ENCODE data around the gene OVCH1.
"Not testable (repeated sequence)": the region's sequence is repeated elsewhere in the genome, so short reads cannot be mapped to it uniquely, and the experiment has no call there.

The OVCH1 gene

GRCh38 chr12:29499235-29499634 lies 1.7 kb upstream of the OVCH1 start:
- DNase-seq: no peak

GRCh38 chr12:29492891-29493290 lies 4.6 kb downstream of the OVCH1 start:
- DNase-seq: no peak

GRCh38 chr12:29486972-29487371 lies 10.5 kb downstream of the OVCH1 start:
- no peak for DNase-seq

GRCh38 chr12:29463198-29463597 lies 34.3 kb downstream of the OVCH1 start:
- no peak for DNase-seq

GRCh38 chr12:29460082-29460481 lies 37.4 kb downstream of the OVCH1 start:
- DNase-seq: no peak

GRCh38 chr12:29455087-29455486 lies 42.4 kb downstream of the OVCH1 start:
- DNase-seq: no peak

- DNase-seq: no peak
These were observed 45.6 kb downstream of the OVCH1 start for GRCh38 chr12:29451888-29452287.

- DNase-seq: no peak
These were observed 49.3 kb downstream of the OVCH1 start for GRCh38 chr12:29448157-29448556.

GRCh38 chr12:29447285-29447975 lies 50.1 kb downstream of the OVCH1 start:
- no peak for DNase-seq

GRCh38 chr12:29439506-29439905 lies 58.0 kb downstream of the OVCH1 start:
- DNase-seq: no peak

- no peak for DNase-seq
These were observed 58.6 kb downstream of the OVCH1 start for GRCh38 chr12:29438752-29439408.

- no peak for DNase-seq
These were observed 59.9 kb downstream of the OVCH1 start for GRCh38 chr12:29437575-29437974.

GRCh38 chr12:29436815-29437214 lies 60.7 kb downstream of the OVCH1 start:
- not testable (repeated sequence) for DNase-seq

GRCh38 chr12:29431513-29431912 lies 66.0 kb downstream of the OVCH1 start:
- DNase-seq: no peak

GRCh38 chr12:29430716-29431044 lies 66.8 kb downstream of the OVCH1 start:
- DNase-seq: no peak

- no peak for DNase-seq
These were observed 67.3 kb downstream of the OVCH1 start for GRCh38 chr12:29429999-29430715.

- DNase-seq: no peak
These were observed 68.9 kb downstream of the OVCH1 start for GRCh38 chr12:29428633-29429032.

GRCh38 chr12:29427964-29428363 lies 69.5 kb downstream of the OVCH1 start:
- no peak for DNase-seq

- no peak for DNase-seq
These were observed 71.0 kb downstream of the OVCH1 start for GRCh38 chr12:29426498-29426897.

GRCh38 chr12:29425722-29426121 lies 71.8 kb downstream of the OVCH1 start:
- DNase-seq: no peak

- no peak for DNase-seq
These were observed 80.7 kb downstream of the OVCH1 start for GRCh38 chr12:29416748-29417147.

GRCh38 chr12:29415111-29415510 lies 82.4 kb downstream of the OVCH1 start:
- DNase-seq: no peak

GRCh38 chr12:29414368-29414767 lies 83.1 kb downstream of the OVCH1 start:
- no peak for DNase-seq

- no peak for DNase-seq
These were observed 91.9 kb downstream of the OVCH1 start for GRCh38 chr12:29405561-29405960.
